OCI-LY7 (cell line): ENCODE results near the gene NPY2R. TPM values are rescaled to one million over a fixed set of nuclear protein-coding genes. Genes with fewer than 3 reads are reported as not detected.

Experiments used
- BruUV-seq: library from RNA; stranded (reverse); fragments of 400-500 nt; replicated peaks from 2 replicates; lab custom pipeline; 2021; lab: Mats Ljungman, UMichigan
- CTCF ChIA-PET: fragments of 300-600 bp; sonication (Branson Sonifier 250); formaldehyde crosslinking; loops from one replicate; lab custom pipeline; 2022; ENCODE audit warnings: antibody characterized with exemption; ENCODE audit not compliant: unreplicated experiment; lab: Charles Lee
- POLR2A ChIA-PET: fragments of 300-600 bp; sonication (Branson Sonifier 250); formaldehyde crosslinking; loops from one replicate; lab custom pipeline; 2022; ENCODE audit warnings: antibody characterized with exemption; lab: Charles Lee
- DNase-seq: peaks from one replicate; pipeline ENCODE4 v3.0.0-alpha.2; 2015; ENCODE audit warnings: low spot score
- H2AFZ ChIP-seq: fragments of 200-600 bp; sonication (generic), shearing (Covaris generic); 2 replicates; pipeline ENCODE4 v1.6.1; 2014; ENCODE audit warnings: mild to moderate bottlenecking, antibody characterized with exemption, low read length, moderate library complexity
- H3K27ac ChIP-seq: fragments of 200-600 bp; sonication (generic); 2 replicates; pipeline ENCODE4 v1.5.1; 2014; ENCODE audit warnings: mixed run types, low read depth, mild to moderate bottlenecking, moderate library complexity, low read length, inconsistent platforms; ENCODE audit not compliant: poor library complexity, severe bottlenecking
- H3K36me3 ChIP-seq: fragments of 200-600 bp; sonication (generic); 2 replicates; pipeline ENCODE4 v1.6.1; 2014; ENCODE audit warnings: mild to moderate bottlenecking, antibody characterized with exemption, low read length, moderate library complexity, mixed read lengths; ENCODE audit not compliant: insufficient read depth
- H3K4me1 ChIP-seq: fragments of 200-600 bp; sonication (generic); 2 replicates; pipeline ENCODE4 v1.5.1; 2014; ENCODE audit warnings: mild to moderate bottlenecking, low read length; ENCODE audit not compliant: insufficient read depth, poor library complexity, severe bottlenecking
- H3K4me2 ChIP-seq: fragments of 200-600 bp; sonication (generic); 2 replicates; pipeline ENCODE4 v1.6.1; 2014; ENCODE audit warnings: mild to moderate bottlenecking, low read length
- H3K4me3 ChIP-seq: fragments of 200-600 bp; sonication (generic); 2 replicates; pipeline ENCODE4 v1.5.1; 2014; ENCODE audit warnings: mild to moderate bottlenecking, low read depth, low read length; ENCODE audit not compliant: poor library complexity, severe bottlenecking
- H3K79me2 ChIP-seq: fragments of 200-600 bp; sonication (generic); 2 replicates; pipeline ENCODE4 v1.6.1; 2016; ENCODE audit warnings: low read depth, mild to moderate bottlenecking, low read length, moderate library complexity, mixed read lengths; ENCODE audit not compliant: insufficient read depth
- H3K9me2 ChIP-seq: fragments of 200-600 bp; sonication (generic); 2 replicates; pipeline ENCODE4 v1.6.1; 2016; ENCODE audit warnings: mild to moderate bottlenecking, low read length, mixed read lengths; ENCODE audit not compliant: insufficient read depth
- H3K9me3 ChIP-seq: fragments of 200-600 bp; sonication (generic); 2 replicates; pipeline ENCODE4 v1.6.1; 2014; ENCODE audit warnings: mild to moderate bottlenecking, mixed run types, low read length, mixed read lengths
- H4K20me1 ChIP-seq: fragments of 200-600 bp; sonication (generic); 2 replicates; pipeline ENCODE4 v1.6.1; 2014; ENCODE audit warnings: mild to moderate bottlenecking, antibody characterized with exemption, low read length, moderate library complexity, mixed read lengths; ENCODE audit not compliant: insufficient read depth
- EZH2phosphoT487 ChIP-seq: fragments of 200-600 bp; sonication (generic); IDR thresholded peaks from 2 replicates; pipeline ENCODE4 v1.6.1; 2018; ENCODE audit warnings: low read depth, borderline replicate concordance, mild to moderate bottlenecking, mixed run types, antibody characterized with exemption, low read length, moderate library complexity, mixed read lengths
- intact Hi-C: fragments of 100-400 bp; cut with micrococcal nuclease; formaldehyde crosslinking; loops from one replicate; pipeline ENCODE4 v1.10.0; 2022; ENCODE audit not compliant: unreplicated experiment
- total RNA-seq, 2 experiments: library from RNA; depleted of rRNA in 1 of 2; stranded (reverse); fragments of >200 nt in 1 of 2; shearing (Covaris generic) in 1 of 2; gene quantifications; 2 replicates each; pipeline ENCODE4 v1.2.3, GENCODE V29; 2014 to 2022
- TF ChIP-seq, protein P1 (sequence below): fragments of 200-600 bp; sonication (generic); conservative IDR thresholded peaks from 2 replicates; pipeline ENCODE4 v1.5.1; 2014; ENCODE audit warnings: mild to moderate bottlenecking, antibody characterized with exemption, low read length, moderate library complexity, mixed read lengths

Gene NPY2R
- total RNA-seq, 2 experiments from 2014 or later, result not detected

DNA sequence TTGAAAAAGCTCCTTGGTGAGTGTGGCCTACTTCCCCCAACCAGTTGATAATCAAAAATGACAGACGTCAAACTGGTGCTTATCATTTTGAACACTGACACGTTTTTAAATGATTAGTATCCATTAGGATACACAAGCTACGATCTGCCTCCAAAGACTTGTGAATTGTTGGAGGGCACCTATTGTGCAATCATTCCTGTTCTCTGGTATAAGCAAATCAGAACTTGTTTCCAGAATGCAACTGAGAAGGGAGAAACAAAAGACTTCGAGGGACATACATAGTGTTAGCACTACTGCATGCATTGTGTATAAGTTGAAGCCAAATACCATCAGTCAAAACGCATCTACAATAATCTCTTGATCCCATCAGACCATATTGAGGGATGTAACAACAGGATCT lies 11.6 kb downstream of the NPY2R start:
- no peak for DNase-seq
- no TSS peak for BruUV-seq
- Histone ChIP-seq H3K27ac (no peak overlapping the region), H4K20me1 (no peaks in the 10 kb centered on the region), H3K9me3 (no peaks in the 10 kb centered on the region), H2AFZ (no peak overlapping the region), H3K79me2 (no peaks in the 10 kb centered on the region), H3K4me3 (no peak overlapping the region), H3K9me2 (no peaks in the 10 kb centered on the region), H3K4me1 (no peaks in the 10 kb centered on the region), H3K36me3 (no peaks in the 10 kb centered on the region), H3K4me2 (no peak overlapping the region)
- intact Hi-C loops, result no loop called here
- CTCF ChIA-PET, result no interaction called here
- no peak for TF ChIP-seq EZH2phosphoT487
- TF ChIP-seq, protein P1, sequence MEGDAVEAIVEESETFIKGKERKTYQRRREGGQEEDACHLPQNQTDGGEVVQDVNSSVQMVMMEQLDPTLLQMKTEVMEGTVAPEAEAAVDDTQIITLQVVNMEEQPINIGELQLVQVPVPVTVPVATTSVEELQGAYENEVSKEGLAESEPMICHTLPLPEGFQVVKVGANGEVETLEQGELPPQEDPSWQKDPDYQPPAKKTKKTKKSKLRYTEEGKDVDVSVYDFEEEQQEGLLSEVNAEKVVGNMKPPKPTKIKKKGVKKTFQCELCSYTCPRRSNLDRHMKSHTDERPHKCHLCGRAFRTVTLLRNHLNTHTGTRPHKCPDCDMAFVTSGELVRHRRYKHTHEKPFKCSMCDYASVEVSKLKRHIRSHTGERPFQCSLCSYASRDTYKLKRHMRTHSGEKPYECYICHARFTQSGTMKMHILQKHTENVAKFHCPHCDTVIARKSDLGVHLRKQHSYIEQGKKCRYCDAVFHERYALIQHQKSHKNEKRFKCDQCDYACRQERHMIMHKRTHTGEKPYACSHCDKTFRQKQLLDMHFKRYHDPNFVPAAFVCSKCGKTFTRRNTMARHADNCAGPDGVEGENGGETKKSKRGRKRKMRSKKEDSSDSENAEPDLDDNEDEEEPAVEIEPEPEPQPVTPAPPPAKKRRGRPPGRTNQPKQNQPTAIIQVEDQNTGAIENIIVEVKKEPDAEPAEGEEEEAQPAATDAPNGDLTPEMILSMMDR, result no peak
- POLR2A ChIA-PET, result no interaction called here

DNA sequence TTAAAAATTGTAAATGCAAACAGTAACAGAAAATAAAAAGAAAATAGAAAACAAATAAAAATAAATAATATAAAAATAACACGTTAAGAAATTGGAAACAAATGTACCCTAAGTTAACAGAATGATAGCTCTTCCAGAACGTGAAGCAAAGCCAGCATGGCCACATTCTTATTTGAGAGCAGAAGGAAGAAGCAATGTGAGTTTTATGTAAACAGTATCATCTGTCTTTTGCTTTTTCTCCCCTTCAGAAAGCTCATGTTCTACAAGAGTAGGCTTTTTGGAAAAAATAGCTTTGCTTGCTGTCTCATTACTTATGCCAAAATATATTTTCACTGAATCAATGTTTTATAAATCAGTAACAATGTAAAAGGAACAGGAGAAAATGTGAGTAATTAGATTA lies 18.7 kb downstream of the NPY2R start:
- H3K4me3 ChIP-seq, result no peak overlapping the region
- no peaks in the 10 kb centered on the region for H3K79me2 ChIP-seq
- TF ChIP-seq, protein P1, result no peak
- no peak for TF ChIP-seq EZH2phosphoT487
- H4K20me1 ChIP-seq, result no peaks in the 10 kb centered on the region
- H3K4me1 ChIP-seq, result no peaks in the 10 kb centered on the region
- POLR2A ChIA-PET, result no interaction called here
- H3K9me2 ChIP-seq, result no peaks in the 10 kb centered on the region
- no peak for DNase-seq
- intact Hi-C loops, result no loop called here
- no peak overlapping the region for H3K27ac ChIP-seq
- CTCF ChIA-PET, result no interaction called here
- H3K9me3 ChIP-seq, result no peaks in the 10 kb centered on the region
- H3K4me2 ChIP-seq, result no peak overlapping the region
- no peak overlapping the region for H2AFZ ChIP-seq
- BruUV-seq, result no TSS peak
- H3K36me3 ChIP-seq, result no peaks in the 10 kb centered on the region

DNA sequence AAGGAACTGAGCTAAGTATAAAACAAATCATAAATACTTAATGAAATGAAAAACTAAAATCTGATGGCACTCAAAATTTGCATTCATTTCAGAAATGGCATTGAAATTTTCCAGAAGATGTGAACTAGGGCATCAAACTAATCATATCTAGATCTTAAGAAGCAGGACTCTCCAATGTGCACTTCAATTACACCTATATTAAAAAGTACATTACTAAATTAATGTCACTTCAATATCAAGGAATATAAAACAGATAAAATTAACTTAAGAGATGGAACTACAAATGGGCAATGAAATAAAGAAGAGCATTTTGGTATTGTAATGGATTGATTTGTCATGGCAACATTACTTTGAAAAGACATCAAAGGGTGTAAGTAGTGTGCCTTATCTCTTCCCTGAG lies 20.3 kb downstream of the NPY2R start:
- Histone ChIP-seq H3K79me2 (no peaks in the 10 kb centered on the region), H3K4me2 (no peak overlapping the region), H3K36me3 (no peaks in the 10 kb centered on the region), H3K27ac (no peak overlapping the region), H3K9me3 (no peaks in the 10 kb centered on the region), H2AFZ (no peak overlapping the region), H3K4me1 (no peaks in the 10 kb centered on the region), H3K9me2 (no peaks in the 10 kb centered on the region), H3K4me3 (no peak overlapping the region), H4K20me1 (no peaks in the 10 kb centered on the region)
- TF ChIP-seq, protein P1, result no peak
- TF ChIP-seq EZH2phosphoT487, result no peak
- ChIA-PET CTCF (no interaction called here), POLR2A (interaction anchor here (0.6 kb wide), 1 partner anchor 476 kb away, joined by 3 read pairs; no protein-coding TSS in a partner anchor)
- no TSS peak for BruUV-seq
- no peak for DNase-seq
- intact Hi-C loops, result no loop called here
